ENCODE measurements around the gene MPV17.

MPV17 gene

GRCh38 chr2:27263287-27264252 lies 59.3 kb downstream of the MPV17 start:
- FAIRE-seq = no peak

GRCh38 chr2:27262379-27263286 lies 60.3 kb downstream of the MPV17 start, which contains the start of gene SLC30A3:
SLC30A3 (minus strand) TSS chr2:27263047; CDS start chr2:27262906, 141 bp downstream.
- no peak for FAIRE-seq

GRCh38 chr2:27261926-27262298 lies 61.0 kb downstream of the MPV17 start:
- FAIRE-seq = no peak

DNA sequence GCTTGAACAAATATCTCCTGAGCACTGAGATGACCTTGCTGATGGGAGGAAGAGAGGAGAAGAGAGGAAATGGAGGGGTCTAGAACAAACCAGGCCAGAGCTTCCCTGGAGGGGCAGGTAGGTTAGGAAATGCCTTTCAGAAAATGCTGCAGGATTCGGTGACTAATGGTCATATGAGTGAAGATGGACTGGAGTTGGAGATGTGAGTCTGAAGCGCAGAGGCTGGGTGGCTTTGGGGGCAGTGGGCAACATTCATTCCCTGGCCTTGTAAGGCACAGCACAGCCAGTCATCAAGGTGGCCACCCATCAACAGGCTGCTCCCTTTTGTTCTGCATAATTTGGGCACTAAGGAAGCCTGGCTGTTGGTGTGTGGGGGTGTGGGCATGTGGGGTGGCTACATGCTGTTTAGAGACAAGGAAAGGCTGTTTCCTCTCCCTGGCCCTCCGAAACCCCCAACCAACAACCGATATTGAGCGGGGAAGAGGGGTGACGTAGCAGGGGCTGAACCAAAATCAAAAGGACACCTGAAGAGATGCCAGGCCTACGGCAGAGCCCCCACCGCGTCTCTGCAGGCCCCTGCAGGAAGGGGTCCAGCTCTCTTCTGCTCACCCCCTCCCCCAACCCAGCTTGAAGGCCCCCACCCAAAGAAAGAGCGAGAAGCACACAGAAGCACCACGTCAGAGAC lies 61.5 kb downstream of the MPV17 start:
- no peak for FAIRE-seq

Measured in TTC549 (cell line).